RWPE2 (cell line): Measurements from ENCODE around the gene ELAVL2.
"Not testable (repeated sequence)": the region's sequence is repeated elsewhere in the genome, so short reads cannot be mapped to it uniquely, and the experiment has no call there.

Experiments
- ATAC-seq: fragments of 200-7000 bp; cut with Tn5 transposase; 3 replicates; pipeline ENCODE4 v1.9.1; 2021; ENCODE audit warnings: low read depth
- DNase-seq: peaks from one replicate; pipeline ENCODE4 v3.0.0-alpha.2; 2020; ENCODE audit warnings: low spot score
- H3K27ac ChIP-seq: fragments of 450-650 bp; 2 replicates; pipeline ENCODE4 v1.5.1; 2017; ENCODE audit warnings: mild to moderate bottlenecking; ENCODE audit not compliant: poor library complexity, severe bottlenecking
- H3K27me3 ChIP-seq: fragments of 250-450 bp; sonication (Bioruptor Pico); 2 replicates; pipeline ENCODE4 v1.5.1; 2021; ENCODE audit warnings: mild to moderate bottlenecking, moderate library complexity; ENCODE audit not compliant: insufficient read depth, poor library complexity, severe bottlenecking
- H3K36me3 ChIP-seq: fragments of 250-450 bp; sonication (Bioruptor Pico); 2 replicates; pipeline ENCODE4 v1.5.1; 2020; ENCODE audit warnings: low read depth, mild to moderate bottlenecking, moderate library complexity
- H3K4me1 ChIP-seq: fragments of 250-450 bp; sonication (Bioruptor Pico); 2 replicates; pipeline ENCODE4 v1.5.1; 2021; ENCODE audit warnings: mild to moderate bottlenecking, moderate library complexity; ENCODE audit not compliant: insufficient read depth, poor library complexity, severe bottlenecking
- H3K4me3 ChIP-seq: fragments of 250-450 bp; sonication (Bioruptor Pico); 2 replicates; pipeline ENCODE4 v1.5.1; 2021; ENCODE audit warnings: mild to moderate bottlenecking, moderate library complexity; ENCODE audit not compliant: severe bottlenecking
- H3K9me3 ChIP-seq: fragments of 250-450 bp; sonication (Bioruptor Pico); 2 replicates; pipeline ENCODE4 v1.5.1; 2021; ENCODE audit warnings: mild to moderate bottlenecking, moderate library complexity; ENCODE audit not compliant: severe bottlenecking
- CTCF ChIP-seq: fragments of 450-650 bp; IDR thresholded peaks from one replicate; pipeline ENCODE4 v1.5.1; 2017; ENCODE audit warnings: mild to moderate bottlenecking, moderate library complexity; ENCODE audit not compliant: poor library complexity, severe bottlenecking

The ELAVL2 gene

GRCh38 chr9:23731353-23731752 lies 94.7 kb downstream of the ELAVL2 start:
- H3K4me1 ChIP-seq, result no peaks in the 10 kb centered on the region
- ATAC-seq, result no peak
- H3K27me3 ChIP-seq, result no peaks in the 10 kb centered on the region
- DNase-seq, result no peak
- no peak overlapping the region for H3K4me3 ChIP-seq
- H3K9me3 ChIP-seq, result no peaks in the 10 kb centered on the region
- no peak for TF ChIP-seq CTCF
- no peaks in the 10 kb centered on the region; the same call in none of the 2 replicates for H3K36me3 ChIP-seq
- no peak overlapping the region for H3K27ac ChIP-seq

GRCh38 chr9:23730364-23730763 lies 95.7 kb downstream of the ELAVL2 start:
- no peaks in the 10 kb centered on the region for H3K27me3 ChIP-seq
- TF ChIP-seq CTCF, result no peak
- no peaks in the 10 kb centered on the region; the same call in none of the 2 replicates for H3K36me3 ChIP-seq
- ATAC-seq (no peak), DNase-seq (no peak)
- no peak overlapping the region for H3K4me3 ChIP-seq
- H3K4me1 ChIP-seq, result no peaks in the 10 kb centered on the region
- no peak overlapping the region for H3K27ac ChIP-seq
- no peaks in the 10 kb centered on the region for H3K9me3 ChIP-seq

GRCh38 chr9:23728736-23729135 lies 97.3 kb downstream of the ELAVL2 start:
- Histone ChIP-seq H3K27ac (no peak overlapping the region), H3K27me3 (no peaks in the 10 kb centered on the region), H3K4me3 (no peak overlapping the region), H3K36me3 (no peaks in the 10 kb centered on the region; the same call in none of the 2 replicates), H3K4me1 (no peaks in the 10 kb centered on the region), H3K9me3 (no peaks in the 10 kb centered on the region)
- DNase-seq (no peak), ATAC-seq (no peak)
- TF ChIP-seq CTCF, result no peak

- H3K27me3 ChIP-seq, result no peaks in the 10 kb centered on the region
- H3K36me3 ChIP-seq, result no peaks in the 10 kb centered on the region; the same call in 1 of the 2 replicates
- H3K4me3 ChIP-seq, result no peak overlapping the region
- no peaks in the 10 kb centered on the region for H3K9me3 ChIP-seq
- no peaks in the 10 kb centered on the region for H3K4me1 ChIP-seq
- H3K27ac ChIP-seq, result no peak overlapping the region
- no peak for ATAC-seq
- DNase-seq, result no peak
- no peak for TF ChIP-seq CTCF
These were observed 100.6 kb downstream of the ELAVL2 start for GRCh38 chr9:23725279-23725946.

GRCh38 chr9:23723672-23724071 lies 102.4 kb downstream of the ELAVL2 start:
- no peaks in the 10 kb centered on the region for H3K27me3 ChIP-seq
- H3K4me3 ChIP-seq, result no peak overlapping the region
- DNase-seq, result no peak
- no peaks in the 10 kb centered on the region for H3K4me1 ChIP-seq
- H3K36me3 ChIP-seq, result no peaks in the 10 kb centered on the region
- no peak for ATAC-seq
- H3K27ac ChIP-seq, result no peak overlapping the region
- no peak for TF ChIP-seq CTCF
- no peaks in the 10 kb centered on the region for H3K9me3 ChIP-seq

GRCh38 chr9:23723048-23723447 lies 103.0 kb downstream of the ELAVL2 start:
- H3K27me3 ChIP-seq, ATAC-seq, H3K4me1 ChIP-seq, H3K36me3 ChIP-seq, H3K27ac ChIP-seq, H3K9me3 ChIP-seq, DNase-seq, H3K4me3 ChIP-seq: not testable (repeated sequence)
